ENCODE measurements around the gene TAS2R3. TPM values are rescaled to one million over a fixed set of nuclear protein-coding genes. Genes with fewer than 3 reads are reported as not detected.

Gene TAS2R3
- total and polyA plus RNA-seq, 2 of the 13 experiments (the other 11 are each of a cell fraction or from before 2014, with no cell fraction given), result 0.74 to 1.1 TPM

DNA sequence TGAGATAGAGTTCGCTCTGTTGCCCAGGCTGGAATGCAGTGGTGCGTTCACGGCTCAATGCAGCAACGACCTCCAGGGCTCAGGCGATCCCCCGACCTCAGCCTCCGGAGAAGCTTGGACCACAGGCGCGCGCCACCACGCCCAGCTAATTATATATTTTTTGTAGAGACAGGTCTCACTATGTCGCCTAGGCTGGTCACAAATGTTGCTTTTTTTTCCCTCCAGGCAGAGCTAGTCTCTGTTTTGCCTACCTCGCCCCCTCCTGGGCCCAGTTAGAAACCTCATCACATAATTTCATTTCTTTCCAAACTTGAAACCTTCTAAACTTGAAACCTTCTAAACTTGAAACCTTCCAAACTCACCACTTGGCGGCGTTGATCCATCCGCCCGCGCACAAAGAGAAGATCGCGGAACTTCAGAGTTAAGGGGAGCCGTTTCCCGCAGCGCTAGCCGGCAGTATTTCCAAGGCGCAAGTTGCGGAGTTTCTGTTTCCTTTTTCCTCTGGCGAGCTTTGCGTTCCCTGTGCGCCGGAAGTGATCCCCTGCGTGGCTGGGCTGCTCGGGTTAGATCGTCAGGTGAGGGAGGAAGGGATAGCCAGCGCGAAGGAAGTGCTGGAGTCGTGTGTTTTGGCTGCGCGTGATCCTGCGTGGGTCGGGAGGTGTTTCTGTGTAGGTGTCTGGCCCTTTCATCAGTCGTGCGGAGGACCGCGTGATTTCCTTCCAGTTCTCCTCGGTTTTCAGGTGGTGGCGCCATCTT is 25.9 kb upstream of the TAS2R3 start, which contains the start of gene SSBP1 (continued):
- TF ChIP-seq, protein P1, sequence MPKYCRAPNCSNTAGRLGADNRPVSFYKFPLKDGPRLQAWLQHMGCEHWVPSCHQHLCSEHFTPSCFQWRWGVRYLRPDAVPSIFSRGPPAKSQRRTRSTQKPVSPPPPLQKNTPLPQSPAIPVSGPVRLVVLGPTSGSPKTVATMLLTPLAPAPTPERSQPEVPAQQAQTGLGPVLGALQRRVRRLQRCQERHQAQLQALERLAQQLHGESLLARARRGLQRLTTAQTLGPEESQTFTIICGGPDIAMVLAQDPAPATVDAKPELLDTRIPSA (CRISPR knock-in tag; IDR thresholded peaks at IDR 0.05; ENCODE audit: borderline replicate concordance), result no peak
- TF ChIP-seq, protein P2, sequence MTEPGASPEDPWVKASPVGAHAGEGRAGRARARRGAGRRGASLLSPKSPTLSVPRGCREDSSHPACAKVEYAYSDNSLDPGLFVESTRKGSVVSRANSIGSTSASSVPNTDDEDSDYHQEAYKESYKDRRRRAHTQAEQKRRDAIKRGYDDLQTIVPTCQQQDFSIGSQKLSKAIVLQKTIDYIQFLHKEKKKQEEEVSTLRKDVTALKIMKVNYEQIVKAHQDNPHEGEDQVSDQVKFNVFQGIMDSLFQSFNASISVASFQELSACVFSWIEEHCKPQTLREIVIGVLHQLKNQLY (CRISPR knock-in tag; IDR thresholded peaks at IDR 0.05), result no peak
- TF ChIP-seq RXRA (CRISPR knock-in tag; IDR thresholded peaks at IDR 0.05) (peak; percentile 65), ZNF292 (CRISPR knock-in tag; IDR thresholded peaks at IDR 0.05; ENCODE audit: borderline replicate concordance, low read depth) (no peak), NFKBIZ (CRISPR knock-in tag; IDR thresholded peaks at IDR 0.05) (peak; percentile 71; the same call in 1 of the 2 replicates), MIXL1 (CRISPR knock-in tag; IDR thresholded peaks at IDR 0.05) (peak; percentile 87), RFXANK (CRISPR knock-in tag; IDR thresholded peaks at IDR 0.05) (no peak), ZSCAN29 (CRISPR knock-in tag; conservative IDR thresholded peaks at IDR 0.05) (peak; percentile 89; the same call in 1 of the 2 replicates), SSRP1 (CRISPR knock-in tag; IDR thresholded peaks at IDR 0.05) (no peak), TAF15 (IDR thresholded peaks at IDR 0.05; ENCODE audit: low read depth, low read length, poor library complexity, severe bottlenecking) (no peak), ZNF552 (CRISPR knock-in tag; IDR thresholded peaks at IDR 0.05; ENCODE audit: borderline replicate concordance) (no peak), SIX1 (CRISPR knock-in tag; IDR thresholded peaks at IDR 0.05; ENCODE audit: borderline replicate concordance) (peak; percentile 84), BHLHE40 (IDR thresholded peaks at IDR 0.05; ENCODE audit: low read length) (peak; percentile 36; the same call in 1 of the 2 replicates), HES4 (CRISPR knock-in tag; IDR thresholded peaks at IDR 0.05; ENCODE audit: borderline replicate concordance) (no peak), ZNF224 (CRISPR knock-in tag; IDR thresholded peaks at IDR 0.05) (peak; percentile 73; the same call in 1 of the 2 replicates), ZNF331 (CRISPR knock-in tag; IDR thresholded peaks at IDR 0.05) (peak; percentile 96), ZNF484 (CRISPR knock-in tag; IDR thresholded peaks at IDR 0.05; ENCODE audit: borderline replicate concordance, low read depth) (no peak)
- TF ChIP-seq, protein P3, sequence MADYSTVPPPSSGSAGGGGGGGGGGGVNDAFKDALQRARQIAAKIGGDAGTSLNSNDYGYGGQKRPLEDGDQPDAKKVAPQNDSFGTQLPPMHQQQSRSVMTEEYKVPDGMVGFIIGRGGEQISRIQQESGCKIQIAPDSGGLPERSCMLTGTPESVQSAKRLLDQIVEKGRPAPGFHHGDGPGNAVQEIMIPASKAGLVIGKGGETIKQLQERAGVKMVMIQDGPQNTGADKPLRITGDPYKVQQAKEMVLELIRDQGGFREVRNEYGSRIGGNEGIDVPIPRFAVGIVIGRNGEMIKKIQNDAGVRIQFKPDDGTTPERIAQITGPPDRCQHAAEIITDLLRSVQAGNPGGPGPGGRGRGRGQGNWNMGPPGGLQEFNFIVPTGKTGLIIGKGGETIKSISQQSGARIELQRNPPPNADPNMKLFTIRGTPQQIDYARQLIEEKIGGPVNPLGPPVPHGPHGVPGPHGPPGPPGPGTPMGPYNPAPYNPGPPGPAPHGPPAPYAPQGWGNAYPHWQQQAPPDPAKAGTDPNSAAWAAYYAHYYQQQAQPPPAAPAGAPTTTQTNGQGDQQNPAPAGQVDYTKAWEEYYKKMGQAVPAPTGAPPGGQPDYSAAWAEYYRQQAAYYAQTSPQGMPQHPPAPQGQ (CRISPR knock-in tag; IDR thresholded peaks at IDR 0.05; ENCODE audit: borderline replicate concordance), result no peak; the same call in 1 of the 2 replicates
- TF ChIP-seq, protein P4, sequence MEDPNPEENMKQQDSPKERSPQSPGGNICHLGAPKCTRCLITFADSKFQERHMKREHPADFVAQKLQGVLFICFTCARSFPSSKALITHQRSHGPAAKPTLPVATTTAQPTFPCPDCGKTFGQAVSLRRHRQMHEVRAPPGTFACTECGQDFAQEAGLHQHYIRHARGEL (CRISPR knock-in tag; IDR thresholded peaks at IDR 0.05), result 0 out of 2 replicates have a peak, but pooled peaks have one; percentile 35
- TF ChIP-seq, protein P5, sequence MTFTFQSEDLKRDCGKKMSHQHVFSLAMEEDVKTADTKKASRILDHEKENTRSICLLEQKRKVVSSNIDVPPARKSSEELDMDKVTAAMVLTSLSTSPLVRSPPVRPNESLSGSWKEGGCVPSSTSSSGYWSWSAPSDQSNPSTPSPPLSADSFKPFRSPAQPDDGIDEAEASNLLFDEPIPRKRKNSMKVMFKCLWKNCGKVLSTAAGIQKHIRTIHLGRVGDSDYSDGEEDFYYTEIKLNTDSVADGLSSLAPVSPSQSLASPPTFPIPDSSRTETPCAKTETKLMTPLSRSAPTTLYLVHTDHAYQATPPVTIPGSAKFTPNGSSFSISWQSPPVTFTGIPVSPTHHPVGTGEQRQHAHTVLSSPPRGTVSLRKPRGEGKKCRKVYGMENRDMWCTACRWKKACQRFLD (CRISPR knock-in tag; IDR thresholded peaks at IDR 0.05; ENCODE audit: borderline replicate concordance), result 0 out of 2 replicates have a peak, but pooled peaks have one; percentile 39
